Gastroesophageal sphincter (tissue), 3 donors: ENCODE measurements around the gene AFG1L.

ENCODE experiments used
- CTCF ChIP-seq, 4 experiments: fragments of 200-600 bp in 2 of 4; fragments of 450-650 bp in 2 of 4; sonication (generic) in 1 of 4; IDR thresholded peaks; one replicate each; pipeline ENCODE4 v1.5.1; 2017 to 2019; ENCODE audit warnings: antibody characterized with exemption in 4 of 4, mild to moderate bottlenecking in 2 of 4, moderate library complexity in 2 of 4
- POLR2A ChIP-seq, 2 donors: fragments of 450-650 bp; IDR thresholded peaks; one replicate each; pipeline ENCODE4 v1.6.1; 2017; ENCODE audit warnings: antibody characterized with exemption in 2 of 2, mild to moderate bottlenecking in 2 of 2, moderate library complexity in 1 of 2
- POLR2AphosphoS5 ChIP-seq: sonication (generic); formaldehyde crosslinking; IDR thresholded peaks from one replicate; pipeline ENCODE4 v1.6.1; 2017; ENCODE audit warnings: antibody characterized with exemption

- TF ChIP-seq POLR2A (IDR thresholded peaks at IDR 0.05) (no peak), CTCF (IDR thresholded peaks at IDR 0.05) (no peak), POLR2AphosphoS5 (no peak)
Observed at GRCh38 chr6:108432792-108433191, 137.9 kb downstream of the AFG1L start.
